Stimulated activated CD8-positive, alpha-beta memory T cell treated with anti-CD3 and anti-CD28 coated beads, Interleukin-15, amount 100 ng/mL, for 48 hours (primary cell): Measurements from ENCODE around the gene SDSL.

ENCODE experiments used
- DNase-seq, 2 donors: peaks; one replicate each; pipeline ENCODE4 v3.0.0-alpha.2; 2020; ENCODE audit warnings: low read depth in 2 of 2

Gene SDSL

DNA sequence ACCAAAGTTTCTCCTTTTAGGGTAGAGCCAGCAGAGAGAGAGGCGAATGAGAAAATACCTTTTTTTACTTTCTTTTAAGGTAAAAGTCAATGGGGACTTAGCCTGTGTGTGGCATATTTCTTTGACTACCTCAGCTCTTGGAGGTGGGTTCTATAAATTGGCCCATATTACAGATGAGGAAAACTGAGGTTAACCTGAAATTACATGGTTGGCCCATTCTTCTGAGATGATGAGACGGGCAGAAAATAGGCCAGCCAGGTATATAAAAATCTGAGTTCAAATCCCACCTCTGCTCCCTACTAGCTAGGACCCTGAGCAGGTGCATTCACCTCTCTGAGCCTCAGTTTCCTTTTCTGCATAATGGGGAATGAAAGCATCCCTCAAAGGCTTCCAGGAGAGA, 27.1 kb downstream of the SDSL start:
- DNase-seq: no peak

DNA sequence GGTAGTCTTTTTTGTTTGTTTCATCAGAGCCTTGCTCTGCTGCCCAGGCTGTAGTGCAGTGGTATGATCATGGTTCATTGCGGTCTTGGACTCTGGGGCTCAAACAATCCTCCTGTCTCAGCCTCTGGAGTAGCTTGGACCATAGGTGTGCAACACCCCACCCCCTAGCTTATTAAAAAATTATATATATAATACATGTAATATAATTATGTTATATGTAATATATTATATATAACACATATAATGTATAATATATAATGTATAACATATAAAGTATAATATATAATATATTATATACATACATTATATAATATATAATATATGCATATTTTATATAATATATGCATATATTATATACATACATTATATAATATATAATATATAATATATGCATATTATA, 27.7 kb downstream of the SDSL start:
- DNase-seq: no peak

GRCh38 chr12:113452458-113452857, 30.3 kb downstream of the SDSL start:
- DNase-seq: no peak

DNA sequence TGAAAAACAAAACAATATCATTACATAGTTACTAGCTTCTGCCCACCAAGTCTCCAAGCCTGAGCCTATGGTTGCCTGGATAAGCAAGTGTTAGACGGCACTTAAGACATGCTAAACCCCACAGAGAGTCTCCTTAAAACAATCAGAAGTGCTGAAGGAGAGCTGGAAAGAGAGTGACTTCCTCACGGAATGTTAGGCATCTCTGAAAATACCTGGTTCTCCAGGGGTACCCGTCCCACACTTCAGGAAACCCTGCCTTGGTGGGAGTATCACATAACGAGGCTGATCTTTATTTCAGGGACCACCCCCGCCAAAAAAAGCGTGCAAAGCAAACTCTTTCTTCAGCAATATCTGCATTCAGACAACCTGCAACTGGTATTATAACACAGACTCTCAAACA, 31.1 kb downstream of the SDSL start:
- DNase-seq: no peak

- DNase-seq: no peak
These were observed 34.0 kb downstream of the SDSL start for GRCh38 chr12:113456199-113456598.

- DNase-seq: no peak
These were observed 34.6 kb downstream of the SDSL start for GRCh38 chr12:113456761-113457160.

GRCh38 chr12:113457185-113457584, 35.0 kb downstream of the SDSL start:
- DNase-seq: no peak

DNA sequence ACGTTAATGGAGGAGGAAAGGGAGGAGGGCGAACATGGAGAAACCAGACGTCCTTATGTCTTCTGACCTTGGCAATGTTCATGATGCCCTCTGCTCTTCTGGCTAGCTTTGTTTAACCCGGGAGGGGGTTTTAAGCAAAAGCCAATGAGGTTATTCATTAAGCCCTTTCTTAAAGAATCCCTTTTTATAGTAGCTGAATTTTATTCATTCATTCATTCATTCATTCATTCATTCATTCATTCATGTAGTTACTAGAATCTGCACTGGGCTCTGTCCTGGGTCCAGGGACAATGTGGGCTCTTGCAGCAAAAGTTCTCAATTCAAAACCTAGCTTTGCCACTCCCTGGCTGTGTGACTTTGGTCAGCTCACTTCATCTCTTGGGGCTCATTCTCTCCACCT, 35.5 kb downstream of the SDSL start:
- DNase-seq: no peak

- DNase-seq: no peak
These were observed 37.8 kb downstream of the SDSL start for GRCh38 chr12:113459981-113460380.

DNA sequence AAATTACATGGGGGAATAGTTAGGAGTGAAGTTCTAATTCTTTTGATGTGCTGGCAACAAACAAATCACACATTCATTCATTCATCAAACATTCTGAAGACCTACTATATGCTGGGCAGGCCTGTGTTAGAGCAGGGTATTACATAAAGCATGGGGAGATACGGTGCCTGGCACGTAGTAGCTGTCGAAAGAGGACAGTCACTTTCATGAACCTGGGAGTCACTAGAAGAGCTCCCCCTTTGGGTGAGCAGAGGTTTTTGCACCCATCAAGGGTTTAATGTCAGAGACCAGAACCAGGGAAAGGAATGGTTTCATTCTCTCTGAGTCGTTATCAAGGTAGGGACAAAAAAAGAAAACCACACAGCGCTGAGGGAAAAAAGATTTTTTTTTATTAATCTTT, 39.5 kb downstream of the SDSL start:
- no peak for DNase-seq

DNA sequence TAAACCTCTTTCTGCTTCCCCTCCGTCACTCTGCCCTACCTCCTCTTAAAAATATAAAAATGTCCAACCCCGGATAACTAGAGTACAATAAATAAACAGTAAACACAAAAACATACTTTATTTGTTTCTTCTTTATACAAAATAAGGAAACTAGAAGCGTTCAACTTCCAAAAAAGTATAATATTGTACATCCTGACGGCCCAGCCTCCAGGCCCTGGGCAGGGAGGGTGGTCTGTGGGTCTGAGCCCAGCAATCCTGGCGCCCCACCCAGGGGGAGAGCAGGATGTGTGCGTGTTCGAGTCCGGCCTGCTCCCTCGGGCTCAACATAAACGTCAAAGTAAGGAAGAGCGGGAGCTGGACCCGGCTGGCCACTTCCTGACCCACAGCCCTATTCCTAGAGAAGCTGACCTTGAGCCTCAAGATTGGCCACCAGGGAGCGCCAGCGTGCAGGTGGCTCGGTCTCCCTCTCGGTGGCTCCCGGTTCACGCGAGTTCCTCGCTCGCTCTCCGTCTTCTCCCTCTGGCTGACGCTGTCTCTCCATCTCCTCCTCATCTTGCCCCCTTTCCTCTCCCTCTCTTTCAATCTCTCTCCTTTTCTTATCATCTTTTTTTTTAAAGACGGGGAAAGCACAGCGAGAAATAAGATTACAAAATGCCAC, 40.1 kb downstream of the SDSL start:
- peak; percentile 25 to 48 for DNase-seq

DNA sequence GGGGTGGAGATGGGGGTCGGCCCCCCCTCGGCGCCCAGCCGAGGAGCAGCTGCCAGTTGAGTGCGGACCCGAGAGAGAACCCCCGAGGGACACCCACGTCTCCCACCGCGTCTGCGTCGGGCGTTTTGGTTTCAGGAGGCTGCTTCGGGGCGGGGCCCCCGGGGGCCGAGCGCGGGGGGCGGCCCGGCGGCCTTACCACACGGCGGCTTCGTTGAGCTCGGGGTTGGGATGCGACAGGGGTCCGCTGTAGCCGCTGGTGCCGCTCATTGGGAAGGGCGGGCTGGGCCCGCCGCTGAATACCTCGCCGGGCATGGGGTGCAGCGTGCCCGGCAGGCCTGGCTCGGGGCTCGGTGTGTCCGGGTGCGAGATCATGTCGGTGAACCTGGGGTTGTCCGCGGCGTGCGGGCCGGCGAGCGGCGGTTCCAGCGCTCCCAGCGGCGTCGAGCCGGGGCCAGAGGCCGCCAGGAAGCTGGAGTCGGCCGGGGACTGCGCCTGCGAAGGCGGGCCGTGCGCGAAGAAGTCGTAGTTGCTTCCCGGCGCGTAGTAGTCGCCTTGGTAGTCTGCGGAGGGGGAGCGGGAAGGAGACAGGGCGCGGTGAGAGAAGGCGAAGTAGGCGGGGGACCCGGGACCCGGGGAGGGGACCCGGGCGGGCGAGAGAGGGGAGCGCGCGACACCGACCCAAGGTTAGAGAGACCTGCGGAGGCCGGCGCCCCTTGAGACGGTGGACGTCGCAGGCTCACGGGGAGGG, 41.0 kb downstream of the SDSL start:
- DNase-seq: no peak

- no peak for DNase-seq
These were observed 41.7 kb downstream of the SDSL start for GRCh38 chr12:113463746-113464451.

DNA sequence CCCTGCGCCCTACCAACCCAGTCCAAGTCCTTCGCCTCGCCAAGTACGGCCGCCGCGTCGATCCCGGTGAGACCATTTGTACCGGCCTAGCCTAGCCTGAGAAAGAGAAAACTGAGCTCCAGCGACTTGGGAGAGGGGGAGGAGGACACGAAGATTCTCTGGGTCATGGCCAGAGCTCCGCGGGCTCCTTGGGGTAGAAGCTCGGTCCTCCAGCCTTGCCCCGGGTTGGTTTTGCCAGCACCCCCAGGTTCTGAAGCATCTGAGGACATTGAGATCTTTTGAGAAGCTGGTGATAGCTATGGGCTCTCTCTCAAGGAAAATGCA, 42.2 kb downstream of the SDSL start:
- DNase-seq: no peak

- no peak for DNase-seq
These were observed 42.9 kb downstream of the SDSL start for GRCh38 chr12:113464852-113465719.

DNA sequence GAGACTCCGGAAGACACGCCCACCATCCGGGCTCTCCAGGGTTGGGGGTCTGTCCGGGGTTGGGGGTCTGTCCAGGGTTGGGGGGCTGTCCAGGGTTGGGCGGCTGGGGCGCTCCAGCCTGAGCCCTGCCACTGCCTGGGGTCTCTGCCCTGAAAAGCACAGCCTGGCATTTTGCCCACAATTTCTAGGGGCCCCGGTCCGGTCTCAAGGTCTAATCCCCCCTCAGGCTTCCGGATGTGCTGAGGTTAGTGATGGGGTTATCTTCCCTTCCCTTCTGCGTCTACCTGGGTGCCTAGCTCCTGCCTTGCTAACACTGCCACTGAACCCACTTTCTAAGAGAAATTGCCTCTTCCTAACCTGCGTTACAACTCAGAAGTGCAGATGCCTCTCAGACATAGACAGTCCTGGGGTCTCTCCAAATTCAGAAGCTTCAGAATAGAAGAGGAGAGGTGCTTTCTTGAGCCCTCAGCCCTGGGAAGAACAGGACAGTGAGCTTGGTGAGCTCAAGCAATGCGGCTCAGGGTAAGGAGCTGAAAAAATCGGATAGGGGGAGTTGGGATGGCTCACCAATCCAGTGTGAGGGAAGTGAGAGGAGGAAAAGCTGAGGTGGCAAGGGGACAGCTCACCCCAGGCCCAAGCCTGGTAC, 43.8 kb downstream of the SDSL start:
- no peak for DNase-seq

- DNase-seq: no peak
These were observed 44.4 kb downstream of the SDSL start for GRCh38 chr12:113466454-113467141.

DNA sequence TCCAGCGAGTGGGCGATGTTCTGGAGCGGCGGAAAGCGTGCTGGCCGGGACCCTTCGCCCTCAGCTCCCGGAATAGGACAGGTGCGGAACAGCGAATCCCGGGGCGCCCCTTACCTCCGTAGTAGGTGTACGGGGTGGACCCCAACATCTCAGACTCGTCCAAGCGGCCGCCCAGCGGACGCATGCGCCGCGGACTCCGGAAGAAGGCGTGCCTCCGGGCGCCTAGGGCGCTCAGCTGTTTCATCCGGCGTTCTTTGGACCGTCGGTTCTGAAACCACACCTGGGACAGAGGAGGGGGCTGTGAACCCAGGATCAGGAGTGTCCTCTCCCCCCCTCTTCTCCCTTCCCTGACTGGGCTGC, 44.9 kb downstream of the SDSL start:
- DNase-seq: no peak

DNA sequence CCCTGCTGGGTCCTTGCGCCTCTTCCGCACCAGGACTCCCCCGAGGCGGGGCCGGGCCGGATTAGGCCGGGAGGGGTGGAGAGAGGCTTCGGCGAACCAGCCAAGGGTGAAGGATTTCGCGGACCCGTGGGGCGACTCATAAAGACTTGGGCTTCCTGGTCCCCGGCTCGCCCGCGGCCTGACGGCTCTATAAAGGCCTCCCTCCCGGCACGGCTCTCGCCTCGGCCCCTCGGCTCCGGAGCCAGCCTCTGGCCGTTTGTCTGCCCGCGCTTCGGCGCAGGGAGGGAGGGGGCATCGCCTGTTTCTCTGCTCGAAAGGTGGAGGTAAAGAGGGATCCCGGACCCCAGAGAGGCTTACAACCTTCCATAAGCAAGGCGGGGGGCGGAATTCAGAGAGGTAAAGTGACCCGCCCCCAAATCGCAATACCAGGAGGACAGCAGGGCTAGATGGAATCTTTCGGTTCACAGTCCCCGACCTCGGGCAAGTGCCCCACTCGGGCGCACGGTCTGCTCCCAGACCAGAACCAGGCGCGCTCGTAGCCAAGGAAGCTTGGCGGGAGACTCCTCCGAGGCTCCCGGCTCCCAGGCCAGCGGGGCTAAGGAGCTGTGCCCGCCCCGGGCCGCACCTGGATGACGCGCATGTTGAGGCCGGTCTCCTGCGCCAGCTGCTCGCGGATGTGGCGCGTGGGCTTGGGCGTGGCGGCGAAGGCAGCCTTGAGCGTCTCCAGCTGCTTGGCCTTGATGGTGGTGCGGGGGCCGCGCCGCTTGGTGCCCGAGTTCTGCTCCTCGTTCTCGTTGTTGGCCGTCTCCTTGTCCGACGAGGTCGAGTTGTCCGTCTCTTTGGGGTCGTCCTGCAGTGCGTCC, 45.6 kb downstream of the SDSL start:
- no peak for DNase-seq
